ENCODE measurements around the gene TMEM44. TPM values are rescaled to one million over a fixed set of nuclear protein-coding genes. Genes with fewer than 3 reads are reported as not detected.
A peak's percentile ranks its signal among the peaks of the same experiment; 100 is the strongest.

Gene TMEM44
- total and polyA plus RNA-seq, 11 donors: 3.8 to 8.5 (median 4.7) TPM

- TF ChIP-seq CTCF (IDR thresholded peaks at IDR 0.05): no peak
- no peak for TF ChIP-seq POLR2A (IDR thresholded peaks at IDR 0.05)
- intact Hi-C loops (cut with DNase I): no loop called here
- 87 to 94% (median 90%) methylated on average over 3 of the region's 3 CpGs for WGBS, 4 donors
- Histone ChIP-seq H3K9me3 (no peaks in the 10 kb centered on the region), H3K27ac (no peak overlapping the region), H3K27me3 (no peaks in the 10 kb centered on the region), H3K4me3 (no peak overlapping the region), H3K4me1 (no peaks in the 10 kb centered on the region), H3K36me3 (peaks cover 3 to 97% (median 96%) of the 10 kb centered on the region in 9 donors)
- DNase-seq: no peak
- ATAC-seq: no peak
These were observed 14.5 kb upstream of the TMEM44 start for GRCh38 chr3:194647747-194648146.

GRCh38 chr3:194642769-194643168 is 9.6 kb upstream of the TMEM44 start:
- ATAC-seq (no peak), DNase-seq (no peak)
- Histone ChIP-seq H3K4me1 (peaks cover 0 to 20% (median 3%) of the 10 kb centered on the region in 12 donors), H3K36me3 (peaks cover 3 to 76% (median 64%) of the 10 kb centered on the region in 9 donors), H3K27ac (no peak overlapping the region), H3K9me3 (no peaks in the 10 kb centered on the region), H3K4me3 (no peak overlapping the region), H3K27me3 (no peaks in the 10 kb centered on the region)
- intact Hi-C loops (cut with DNase I): no loop called here
- TF ChIP-seq CTCF (IDR thresholded peaks at IDR 0.05) (no peak), POLR2A (IDR thresholded peaks at IDR 0.05) (no peak)
- WGBS, 4 donors: 85 to 88% (median 86%) methylated on average over 2 of the region's 2 CpGs

- no peak for DNase-seq
- peak in 1 of 4 donors; percentile 8 for ATAC-seq
- TF ChIP-seq CTCF (IDR thresholded peaks at IDR 0.05) (peak in 1 of 12 donors; percentile 6), POLR2A (IDR thresholded peaks at IDR 0.05) (no peak)
- peaks cover 3 to 57% (median 45%) of the 10 kb centered on the region in 9 donors for H3K36me3 ChIP-seq
- H3K4me1 ChIP-seq: peaks cover 0 to 20% (median 3%) of the 10 kb centered on the region in 12 donors
- no peak overlapping the region for H3K4me3 ChIP-seq
- no peaks in the 10 kb centered on the region for H3K9me3 ChIP-seq
- intact Hi-C loops (cut with DNase I): no loop called here
- 77 to 88% (median 82%) methylated on average over 7 of the region's 7 CpGs for WGBS, 4 donors
- H3K27ac ChIP-seq: peak overlapping the region in 11 of 12 donors; percentile 41 to 79 (median 69)
- no peaks in the 10 kb centered on the region for H3K27me3 ChIP-seq
These were observed 7.6 kb upstream of the TMEM44 start for GRCh38 chr3:194640829-194641228.

- peak overlapping the region in 8 of 12 donors; percentile 47 to 79 (median 70) for H3K27ac ChIP-seq
- H3K4me3 ChIP-seq: no peak overlapping the region
- DNase-seq: no peak
- no peak for ATAC-seq
- H3K4me1 ChIP-seq: peaks cover 0 to 20% (median 3%) of the 10 kb centered on the region in 12 donors
- TF ChIP-seq POLR2A (IDR thresholded peaks at IDR 0.05) (no peak), CTCF (IDR thresholded peaks at IDR 0.05) (no peak)
- intact Hi-C loops (cut with DNase I): no loop called here
- H3K36me3 ChIP-seq: peaks cover 0 to 43% (median 30%) of the 10 kb centered on the region in 9 donors
- no peaks in the 10 kb centered on the region for H3K27me3 ChIP-seq
- no peaks in the 10 kb centered on the region for H3K9me3 ChIP-seq
- WGBS, 4 donors: 96 to 99% (median 97%) methylated on average over 10 of the region's 10 CpGs
These were observed 5.9 kb upstream of the TMEM44 start for GRCh38 chr3:194638991-194639605.

Measured in heart left ventricle (tissue), 16 donors.